Right renal pelvis (tissue), 4 donors: Measurements from ENCODE around the gene CCDC73. TPM values are rescaled to one million over a fixed set of nuclear protein-coding genes. Genes with fewer than 3 reads are reported as not detected.
"Not testable (repeated sequence)": the region's sequence is repeated elsewhere in the genome, so short reads cannot be mapped to it uniquely, and the experiment has no call there.

Source experiments
- DNase-seq, 4 donors: peaks; one replicate each; pipeline ENCODE4 v3.0.0-alpha.2; 2013; ENCODE audit warnings: low read depth in 4 of 4, low spot score in 3 of 4, missing footprints in 1 of 4
- polyA plus RNA-seq, 4 donors: library from polyadenylated mRNA; unstranded; fragments of 120-200 nt; gene quantifications; one replicate each; pipeline ENCODE4 v1.2.1, GENCODE V29; 2013; ENCODE audit not compliant: insufficient read length in 4 of 4

CCDC73 gene
- polyA plus RNA-seq, 4 donors = 0.24 to 0.69 (median 0.31) TPM

- peak in 1 of 4 donors; percentile 61 for DNase-seq
Measured at GRCh38 chr11:32597921-32598320, 196.5 kb downstream of the CCDC73 start.

GRCh38 chr11:32596114-32596513 lies 198.3 kb downstream of the CCDC73 start:
- not testable (repeated sequence) for DNase-seq

GRCh38 chr11:32594272-32594671 lies 200.2 kb downstream of the CCDC73 start:
- no peak for DNase-seq

DNA sequence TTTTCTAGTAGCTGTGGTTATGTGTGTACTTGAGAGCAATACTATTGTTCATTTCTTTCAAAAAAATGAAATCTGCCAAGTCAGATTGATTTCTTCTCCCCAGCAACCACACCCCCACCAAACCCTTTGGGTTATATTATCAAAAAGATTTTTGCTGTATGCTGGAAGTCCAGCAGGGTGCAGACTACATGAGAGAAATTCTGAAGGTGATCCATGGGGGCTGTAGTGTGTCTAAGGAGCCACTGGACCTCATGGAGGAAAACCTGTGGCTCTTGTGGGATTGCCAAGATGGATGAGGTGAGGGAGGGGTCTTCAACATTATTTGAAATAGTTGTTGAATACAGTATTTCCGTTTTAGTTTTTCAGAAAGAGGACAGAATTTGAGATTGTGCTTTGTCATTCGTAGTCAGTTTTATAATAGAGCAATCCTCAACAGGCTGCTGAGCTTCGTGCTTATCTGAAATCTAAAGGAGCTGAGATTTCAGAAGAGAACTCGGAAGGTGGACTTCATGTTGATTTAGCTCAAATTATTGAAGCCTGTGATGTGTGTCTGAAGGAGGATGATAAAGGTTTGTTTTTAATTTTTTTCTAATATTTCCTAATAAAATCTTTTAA lies 207.8 kb downstream of the CCDC73 start:
- DNase-seq = no peak

GRCh38 chr11:32584921-32585320 lies 209.5 kb downstream of the CCDC73 start:
- DNase-seq = no peak

GRCh38 chr11:32583459-32584271 lies 210.8 kb downstream of the CCDC73 start, which contains the start of gene EIF3M:
EIF3M (plus strand) TSS chr11:32583831; CDS start chr11:32583888, 57 bp downstream.
- DNase-seq = peak; percentile 91 to 94 (median 92)

- DNase-seq = no peak
Measured at GRCh38 chr11:32581556-32581955, 212.9 kb downstream of the CCDC73 start.

DNA sequence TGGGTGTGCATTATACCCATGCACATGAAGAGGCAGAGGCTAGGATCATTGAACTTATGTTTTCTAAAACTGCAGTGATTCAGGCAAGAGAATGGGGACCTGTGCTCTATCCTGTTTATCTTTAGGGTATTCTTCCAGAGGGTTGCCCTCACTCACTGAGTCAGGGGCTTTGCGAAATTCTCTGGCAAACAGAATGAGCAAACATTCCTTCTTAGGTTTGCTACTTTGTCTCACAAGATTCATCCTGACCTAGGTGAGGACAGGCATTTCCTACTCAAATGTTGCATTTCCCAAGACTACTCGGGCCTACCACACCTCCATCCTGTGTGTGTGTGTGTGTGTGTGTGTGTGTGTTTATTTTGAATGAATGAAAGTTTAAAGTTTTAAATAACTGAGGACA lies 213.5 kb downstream of the CCDC73 start:
- no peak for DNase-seq

DNA sequence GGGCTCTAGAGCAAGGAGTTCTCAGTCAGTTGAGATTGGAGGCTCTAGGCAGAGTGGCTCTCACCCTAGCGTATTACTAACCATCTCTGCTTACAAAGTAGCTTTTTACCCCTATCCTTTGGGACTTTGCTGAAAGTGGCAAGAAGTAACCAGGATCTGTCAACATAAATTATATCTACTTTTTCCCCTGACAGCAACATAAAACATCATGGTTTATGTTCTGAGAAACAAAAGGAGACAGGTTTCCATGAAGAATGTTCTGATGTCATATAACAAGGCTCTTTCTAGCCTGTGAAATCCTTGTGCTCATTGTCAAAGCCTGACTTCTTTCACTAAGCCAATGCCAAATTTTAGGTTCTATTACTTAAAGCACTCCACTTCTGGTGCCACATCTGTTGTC lies 218.0 kb downstream of the CCDC73 start:
- DNase-seq = no peak

DNA sequence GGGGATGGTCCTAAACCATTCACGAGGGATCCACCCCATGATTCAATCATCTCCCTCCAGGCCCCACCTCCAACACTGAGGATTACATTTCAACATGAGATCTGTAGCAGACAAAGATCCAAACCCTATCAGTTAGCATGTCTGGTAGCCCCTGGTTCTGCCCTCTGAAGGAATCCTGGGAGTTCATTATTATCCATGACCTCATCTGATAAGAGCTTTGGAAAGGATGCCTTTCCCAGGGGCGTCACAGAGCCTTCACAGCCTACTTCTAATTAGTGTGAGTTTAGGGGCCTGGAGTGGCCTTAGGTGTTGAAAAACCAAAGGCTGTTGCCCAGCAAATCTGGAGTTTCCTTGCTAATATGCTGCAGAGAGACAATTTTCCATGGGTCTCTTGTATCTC lies 219.4 kb downstream of the CCDC73 start:
- DNase-seq = no peak

DNA sequence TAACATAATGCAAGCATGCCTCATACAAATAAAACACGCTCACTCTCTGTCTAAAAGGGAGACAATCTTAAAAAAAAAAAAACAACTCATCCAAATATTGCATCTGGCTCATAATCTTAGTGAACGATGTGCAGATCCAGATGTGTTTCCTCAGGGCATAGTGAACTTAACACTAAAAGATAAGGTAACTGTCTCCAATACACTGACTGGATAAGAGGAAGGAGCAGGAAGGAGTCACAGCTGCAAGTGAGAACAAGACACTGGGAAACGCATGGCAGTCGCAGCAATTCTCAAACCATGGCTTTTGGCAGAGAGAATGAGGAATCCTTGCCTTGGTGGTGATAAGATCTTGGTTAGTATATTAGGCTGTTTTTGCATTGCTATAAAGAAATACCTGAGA lies 220.0 kb downstream of the CCDC73 start:
- DNase-seq = no peak

GRCh38 chr11:32573228-32573627 lies 221.2 kb downstream of the CCDC73 start:
- no peak for DNase-seq

DNA sequence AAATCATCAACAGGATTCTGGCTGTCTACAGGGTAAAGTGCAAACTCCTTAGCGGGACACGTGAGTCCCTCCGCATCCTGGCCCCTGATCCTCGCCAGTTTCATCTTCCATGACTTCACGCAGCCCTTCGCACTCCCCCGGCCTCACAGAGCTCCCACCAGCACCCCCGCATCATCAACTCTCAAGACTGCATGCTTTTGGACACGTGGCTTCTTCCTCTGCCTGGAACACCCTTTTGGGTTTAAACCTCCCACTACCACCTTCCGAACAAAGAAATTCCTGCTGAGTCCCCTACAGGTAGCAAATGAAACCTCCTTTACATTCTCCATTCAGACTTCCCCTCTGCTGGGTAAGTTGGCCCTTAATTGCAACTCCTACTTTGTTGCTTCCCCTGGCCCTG lies 223.4 kb downstream of the CCDC73 start:
- no peak for DNase-seq

- DNase-seq = no peak
Measured at GRCh38 chr11:32569313-32569881, 225.1 kb downstream of the CCDC73 start.

DNA sequence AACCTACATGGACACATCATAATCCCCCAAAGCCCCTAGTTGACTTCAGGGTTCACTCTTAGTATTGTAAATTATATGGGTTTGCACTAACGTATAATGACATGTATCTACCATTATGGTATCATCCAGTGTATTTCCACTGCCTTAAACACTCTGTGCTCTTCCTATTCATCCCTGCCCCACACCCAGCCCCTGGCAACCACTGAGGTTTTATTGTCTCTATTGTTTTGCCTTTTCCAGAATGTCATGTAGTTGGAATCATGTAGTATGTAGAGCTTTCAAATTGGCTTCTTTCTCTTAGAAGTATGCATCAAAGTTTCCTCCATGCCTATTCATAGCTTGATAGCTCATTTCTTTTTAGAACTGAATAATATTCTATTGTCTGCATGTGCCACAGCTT lies 227.3 kb downstream of the CCDC73 start:
- DNase-seq = no peak

DNA sequence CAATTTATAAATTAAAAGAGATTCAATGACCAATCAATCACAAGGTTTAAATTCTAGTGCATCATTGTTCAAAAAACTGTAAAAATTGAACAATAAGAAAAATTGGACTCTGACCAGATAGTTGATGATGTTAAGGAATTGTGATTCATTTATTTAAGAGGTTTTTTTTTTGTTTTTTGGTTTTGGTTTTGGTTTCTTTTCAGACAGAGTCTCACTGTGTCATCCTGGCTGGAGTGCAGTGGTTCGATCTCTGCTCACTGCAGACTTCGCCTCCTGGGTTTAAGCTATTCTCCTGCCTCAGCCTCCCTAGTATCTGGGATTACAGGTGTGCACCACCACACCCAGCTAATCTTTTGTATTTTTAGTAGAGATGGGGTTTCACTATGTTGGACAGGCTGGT lies 227.9 kb downstream of the CCDC73 start:
- no peak for DNase-seq

DNA sequence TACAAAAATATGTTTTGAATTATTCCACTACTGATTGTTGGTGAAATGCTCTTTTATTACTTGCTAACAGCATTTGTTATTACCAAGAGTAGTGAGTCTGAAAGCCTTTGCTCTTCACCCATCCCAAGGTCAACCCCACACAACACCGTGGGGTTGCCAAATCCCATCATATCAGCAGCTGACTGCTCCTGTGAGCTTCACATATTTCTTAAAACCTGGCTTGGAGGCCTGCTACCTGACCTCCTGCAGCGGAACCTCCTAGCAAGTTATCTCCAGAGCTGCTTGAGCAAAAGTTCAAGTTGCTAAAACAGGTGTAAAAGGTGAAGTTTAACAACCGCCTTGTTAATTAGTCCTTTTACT lies 230.9 kb downstream of the CCDC73 start:
- DNase-seq = no peak

GRCh38 chr11:32562839-32563599 lies 231.4 kb downstream of the CCDC73 start:
- DNase-seq = no peak

GRCh38 chr11:32561835-32562234 lies 232.6 kb downstream of the CCDC73 start:
- DNase-seq = no peak

DNA sequence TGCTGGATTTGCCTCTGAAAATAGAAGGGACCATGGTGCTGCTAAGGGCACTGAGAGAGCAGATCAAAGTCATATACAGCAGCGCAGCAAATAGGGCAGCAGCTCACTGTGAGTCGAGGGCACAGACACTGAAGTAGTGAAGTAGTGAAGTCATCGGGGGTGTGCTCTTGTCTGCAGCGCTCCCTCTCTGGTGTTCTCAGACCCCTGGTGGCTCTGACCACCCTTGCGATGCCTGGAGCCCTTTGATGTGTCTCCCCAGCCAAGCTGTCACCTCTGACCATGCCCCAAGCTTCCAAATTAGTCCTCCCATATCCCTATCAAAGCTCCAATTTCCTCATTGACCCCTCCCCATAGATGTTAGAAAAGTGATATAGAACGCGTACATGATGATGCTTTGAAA lies 238.6 kb downstream of the CCDC73 start:
- no peak for DNase-seq

GRCh38 chr11:32555091-32555490 lies 239.4 kb downstream of the CCDC73 start:
- no peak for DNase-seq
